ENCODE measurements around the gene TMEM232. TPM values are rescaled to one million over a fixed set of nuclear protein-coding genes. Genes with fewer than 3 reads are reported as not detected.
"Not testable (repeated sequence)": the region's sequence is repeated elsewhere in the genome, so short reads cannot be mapped to it uniquely, and the experiment has no call there.

Gene TMEM232
- total RNA-seq, 4 donors from 2014 or later = 10.5 to 26.8 (median 11.6) TPM

GRCh38 chr5:110735556-110735955, 9.1 kb upstream of the TMEM232 start:
- TF ChIP-seq CTCF (IDR thresholded peaks at IDR 0.05) (no peak), POLR2A (IDR thresholded peaks at IDR 0.05) (no peak)
- no peak overlapping the region for H3K27ac ChIP-seq
- H3K9me3 ChIP-seq = no peaks in the 10 kb centered on the region
- no peak overlapping the region for H3K4me3 ChIP-seq (replicated peaks in 1 of 3)
- WGBS, 2 donors = 59 to 75% methylated on average over 1 of the region's 1 CpG
- intact Hi-C loops (cut with DNase I) = no loop called here
- H3K4me1 ChIP-seq = peaks cover 4 to 9% of the 10 kb centered on the region in 2 donors
- H3K36me3 ChIP-seq = no peaks in the 10 kb centered on the region
- H3K27me3 ChIP-seq = no peaks in the 10 kb centered on the region
- no peak for DNase-seq

- Histone ChIP-seq H3K4me3 (replicated peaks in 1 of 3) (no peak overlapping the region), H3K36me3 (no peaks in the 10 kb centered on the region), H3K4me1 (peaks cover 0 to 4% of the 10 kb centered on the region in 2 donors), H3K27me3 (no peaks in the 10 kb centered on the region), H3K9me3 (no peaks in the 10 kb centered on the region), H3K27ac (no peak overlapping the region)
- WGBS, 2 donors = 96 to 100% methylated on average over 2 of the region's 2 CpGs
- intact Hi-C loops (cut with DNase I) = no loop called here
- no peak for DNase-seq
- no peak for TF ChIP-seq POLR2A (IDR thresholded peaks at IDR 0.05)
Measured at GRCh38 chr5:110734101-110734500, 7.6 kb upstream of the TMEM232 start.

- 100% methylated on average over 2 of the region's 2 CpGs for WGBS, 2 donors
- H3K4me3 ChIP-seq (replicated peaks in 1 of 3); H3K27ac ChIP-seq; H3K9me3 ChIP-seq; H3K4me1 ChIP-seq; DNase-seq; intact Hi-C loops (cut with DNase I); H3K36me3 ChIP-seq; H3K27me3 ChIP-seq: not testable (repeated sequence)
Measured at GRCh38 chr5:110731499-110731898, 5.0 kb upstream of the TMEM232 start.

- no peaks in the 10 kb centered on the region for H3K27me3 ChIP-seq
- peak overlapping the region in 2 of 3 donors; percentile 8 to 10 for H3K4me3 ChIP-seq (replicated peaks in 1 of 3)
- 44 to 65% methylated on average over 5 of the region's 5 CpGs for WGBS, 2 donors
- H3K9me3 ChIP-seq = no peaks in the 10 kb centered on the region
- no peak for TF ChIP-seq CTCF (IDR thresholded peaks at IDR 0.05)
- no peak for TF ChIP-seq POLR2A (IDR thresholded peaks at IDR 0.05)
- H3K27ac ChIP-seq = no peak overlapping the region
- DNase-seq = no peak
- no peaks in the 10 kb centered on the region for H3K36me3 ChIP-seq
- intact Hi-C loops (cut with DNase I) = no loop called here
- no peaks in the 10 kb centered on the region for H3K4me1 ChIP-seq
Measured at GRCh38 chr5:110727025-110727314, 499 bp upstream of the TMEM232 start.

GRCh38 chr5:110718311-110718710, 8.2 kb downstream of the TMEM232 start:
- Histone ChIP-seq H3K27me3 (no peaks in the 10 kb centered on the region), H3K4me3 (replicated peaks in 1 of 3) (no peak overlapping the region), H3K4me1 (no peaks in the 10 kb centered on the region), H3K9me3 (no peaks in the 10 kb centered on the region), H3K36me3 (no peaks in the 10 kb centered on the region), H3K27ac (no peak overlapping the region)
- intact Hi-C loops (cut with DNase I) = no loop called here
- WGBS, 2 donors = 74 to 78% methylated on average over 2 of the region's 2 CpGs
- DNase-seq = no peak
- no peak for TF ChIP-seq CTCF (IDR thresholded peaks at IDR 0.05)
- no peak for TF ChIP-seq POLR2A (IDR thresholded peaks at IDR 0.05)

GRCh38 chr5:110716247-110717245, 9.9 kb downstream of the TMEM232 start:
- DNase-seq = no peak
- no peaks in the 10 kb centered on the region for H3K27me3 ChIP-seq
- no peaks in the 10 kb centered on the region for H3K9me3 ChIP-seq
- no peak overlapping the region for H3K4me3 ChIP-seq (replicated peaks in 1 of 3)
- no peaks in the 10 kb centered on the region for H3K4me1 ChIP-seq
- WGBS, 2 donors = 91 to 94% methylated on average over 5 of the region's 5 CpGs
- H3K36me3 ChIP-seq = no peaks in the 10 kb centered on the region
- no peak overlapping the region for H3K27ac ChIP-seq
- intact Hi-C loops (cut with DNase I) = no loop called here
- no peak for TF ChIP-seq POLR2A (IDR thresholded peaks at IDR 0.05)
- TF ChIP-seq CTCF (IDR thresholded peaks at IDR 0.05) = no peak

Measured in thyroid gland (tissue), 4 donors.